HL-60 (cell line): ENCODE data around the gene FREM2.

Experiments used
- GABPA ChIP-seq: IDR thresholded peaks from 2 replicates; pipeline ENCODE4 v1.6.1; 2012; ENCODE audit warnings: low read depth
- POLR2AphosphoS5 ChIP-seq: IDR thresholded peaks from 2 replicates; pipeline ENCODE4 v1.6.1; 2012; ENCODE audit warnings: low read depth
- TF ChIP-seq, protein P1 (sequence below): IDR thresholded peaks from one replicate; pipeline ENCODE4 v1.5.1; 2011; ENCODE audit warnings: low read length, control low read depth, inconsistent platforms; ENCODE audit not compliant: insufficient read depth
- TF ChIP-seq, protein P2 (sequence below): IDR thresholded peaks from 2 replicates; pipeline ENCODE4 v1.6.1; 2012; ENCODE audit warnings: low read depth; ENCODE audit not compliant: insufficient replicate concordance

DNA sequence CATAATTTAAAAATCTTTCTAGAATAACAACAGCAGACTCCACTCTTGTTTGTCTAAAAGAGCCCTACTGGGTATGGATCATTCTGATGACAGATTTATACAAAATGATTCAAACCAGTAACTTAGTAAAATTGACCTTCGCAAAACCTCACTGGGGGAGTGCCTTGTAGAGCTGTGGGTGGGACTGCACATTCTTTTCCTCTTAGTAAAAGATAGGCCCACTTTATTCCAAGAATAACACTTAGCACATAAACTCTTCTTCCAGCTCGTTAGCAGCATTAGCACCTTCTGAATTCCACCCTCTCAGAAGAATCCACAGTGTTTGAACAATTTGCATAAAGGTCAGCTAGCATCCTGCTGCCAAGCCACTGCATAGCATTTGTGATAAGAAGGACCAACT lies 196.9 kb downstream of the FREM2 start:
- TF ChIP-seq, protein P1, sequence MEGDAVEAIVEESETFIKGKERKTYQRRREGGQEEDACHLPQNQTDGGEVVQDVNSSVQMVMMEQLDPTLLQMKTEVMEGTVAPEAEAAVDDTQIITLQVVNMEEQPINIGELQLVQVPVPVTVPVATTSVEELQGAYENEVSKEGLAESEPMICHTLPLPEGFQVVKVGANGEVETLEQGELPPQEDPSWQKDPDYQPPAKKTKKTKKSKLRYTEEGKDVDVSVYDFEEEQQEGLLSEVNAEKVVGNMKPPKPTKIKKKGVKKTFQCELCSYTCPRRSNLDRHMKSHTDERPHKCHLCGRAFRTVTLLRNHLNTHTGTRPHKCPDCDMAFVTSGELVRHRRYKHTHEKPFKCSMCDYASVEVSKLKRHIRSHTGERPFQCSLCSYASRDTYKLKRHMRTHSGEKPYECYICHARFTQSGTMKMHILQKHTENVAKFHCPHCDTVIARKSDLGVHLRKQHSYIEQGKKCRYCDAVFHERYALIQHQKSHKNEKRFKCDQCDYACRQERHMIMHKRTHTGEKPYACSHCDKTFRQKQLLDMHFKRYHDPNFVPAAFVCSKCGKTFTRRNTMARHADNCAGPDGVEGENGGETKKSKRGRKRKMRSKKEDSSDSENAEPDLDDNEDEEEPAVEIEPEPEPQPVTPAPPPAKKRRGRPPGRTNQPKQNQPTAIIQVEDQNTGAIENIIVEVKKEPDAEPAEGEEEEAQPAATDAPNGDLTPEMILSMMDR = no peak
- no peak for TF ChIP-seq GABPA
- no peak for TF ChIP-seq POLR2AphosphoS5
- TF ChIP-seq, protein P2, sequence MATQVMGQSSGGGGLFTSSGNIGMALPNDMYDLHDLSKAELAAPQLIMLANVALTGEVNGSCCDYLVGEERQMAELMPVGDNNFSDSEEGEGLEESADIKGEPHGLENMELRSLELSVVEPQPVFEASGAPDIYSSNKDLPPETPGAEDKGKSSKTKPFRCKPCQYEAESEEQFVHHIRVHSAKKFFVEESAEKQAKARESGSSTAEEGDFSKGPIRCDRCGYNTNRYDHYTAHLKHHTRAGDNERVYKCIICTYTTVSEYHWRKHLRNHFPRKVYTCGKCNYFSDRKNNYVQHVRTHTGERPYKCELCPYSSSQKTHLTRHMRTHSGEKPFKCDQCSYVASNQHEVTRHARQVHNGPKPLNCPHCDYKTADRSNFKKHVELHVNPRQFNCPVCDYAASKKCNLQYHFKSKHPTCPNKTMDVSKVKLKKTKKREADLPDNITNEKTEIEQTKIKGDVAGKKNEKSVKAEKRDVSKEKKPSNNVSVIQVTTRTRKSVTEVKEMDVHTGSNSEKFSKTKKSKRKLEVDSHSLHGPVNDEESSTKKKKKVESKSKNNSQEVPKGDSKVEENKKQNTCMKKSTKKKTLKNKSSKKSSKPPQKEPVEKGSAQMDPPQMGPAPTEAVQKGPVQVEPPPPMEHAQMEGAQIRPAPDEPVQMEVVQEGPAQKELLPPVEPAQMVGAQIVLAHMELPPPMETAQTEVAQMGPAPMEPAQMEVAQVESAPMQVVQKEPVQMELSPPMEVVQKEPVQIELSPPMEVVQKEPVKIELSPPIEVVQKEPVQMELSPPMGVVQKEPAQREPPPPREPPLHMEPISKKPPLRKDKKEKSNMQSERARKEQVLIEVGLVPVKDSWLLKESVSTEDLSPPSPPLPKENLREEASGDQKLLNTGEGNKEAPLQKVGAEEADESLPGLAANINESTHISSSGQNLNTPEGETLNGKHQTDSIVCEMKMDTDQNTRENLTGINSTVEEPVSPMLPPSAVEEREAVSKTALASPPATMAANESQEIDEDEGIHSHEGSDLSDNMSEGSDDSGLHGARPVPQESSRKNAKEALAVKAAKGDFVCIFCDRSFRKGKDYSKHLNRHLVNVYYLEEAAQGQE = no peak
